DOHH2 (cell line): ENCODE data around the gene MRPL51.

Source experiments
- H3F3A ChIP-seq: fragments of 200-600 bp; sonication (generic), shearing (Covaris generic); 2 replicates; pipeline ENCODE4 v1.6.0; 2016; ENCODE audit warnings: antibody characterized with exemption, mild to moderate bottlenecking; ENCODE audit not compliant: control insufficient read depth, insufficient read depth
- H3K27ac ChIP-seq: fragments of 200-600 bp; sonication (generic); 2 replicates; pipeline ENCODE4 v1.5.1; 2014; ENCODE audit warnings: low read depth, mild to moderate bottlenecking, low read length, moderate library complexity
- H3K27me3 ChIP-seq: fragments of 200-600 bp; sonication (generic); 2 replicates; pipeline ENCODE4 v1.6.1; 2014; ENCODE audit warnings: mild to moderate bottlenecking, low read length, mixed read lengths; ENCODE audit not compliant: control insufficient read depth
- H3K36me3 ChIP-seq: fragments of 200-600 bp; sonication (generic); 2 replicates; pipeline ENCODE4 v1.6.1; 2014; ENCODE audit warnings: mild to moderate bottlenecking, low read length, moderate library complexity, mixed read lengths; ENCODE audit not compliant: control insufficient read depth
- H3K4me1 ChIP-seq: fragments of 200-600 bp; sonication (generic); 2 replicates; pipeline ENCODE4 v1.6.1; 2014; ENCODE audit warnings: mild to moderate bottlenecking, low read length, mixed read lengths; ENCODE audit not compliant: control insufficient read depth
- H3K4me2 ChIP-seq: fragments of 200-600 bp; sonication (generic); 2 replicates; pipeline ENCODE4 v1.6.0; 2014; ENCODE audit warnings: mild to moderate bottlenecking, low read length, moderate library complexity
- H3K4me3 ChIP-seq: fragments of 200-600 bp; sonication (generic); 2 replicates; pipeline ENCODE4 v1.5.1; 2014; ENCODE audit warnings: mild to moderate bottlenecking, low read length, mixed read lengths
- H3K79me2 ChIP-seq: fragments of 200-600 bp; sonication (generic); 2 replicates; pipeline ENCODE4 v1.6.1; 2014; ENCODE audit warnings: mild to moderate bottlenecking, low read length, mixed read lengths; ENCODE audit not compliant: control insufficient read depth
- H3K9me2 ChIP-seq: fragments of 200-600 bp; sonication (generic); replicated peaks from 2 replicates; pipeline ENCODE4 v1.6.1; 2014; ENCODE audit warnings: mild to moderate bottlenecking, low read length, mixed read lengths; ENCODE audit not compliant: control insufficient read depth
- H3K9me3 ChIP-seq: fragments of 200-600 bp; sonication (generic); 2 replicates; pipeline ENCODE4 v1.6.1; 2014; ENCODE audit warnings: antibody characterized with exemption, low read length, mixed read lengths; ENCODE audit not compliant: control insufficient read depth, insufficient read depth
- H4K20me1 ChIP-seq: fragments of 200-600 bp; sonication (generic); 2 replicates; pipeline ENCODE4 v1.6.0; 2014; ENCODE audit warnings: low read depth, mild to moderate bottlenecking, antibody characterized with exemption, low read length, moderate library complexity; ENCODE audit not compliant: control insufficient read depth, insufficient read depth
- EZH2phosphoT487 ChIP-seq: fragments of 200-600 bp; sonication (generic); IDR thresholded peaks from 2 replicates; pipeline ENCODE4 v1.6.1; 2017; ENCODE audit warnings: borderline replicate concordance, mild to moderate bottlenecking, antibody characterized with exemption, low read length, moderate library complexity, mixed read lengths
- TF ChIP-seq, protein P1 (sequence below): fragments of 200-600 bp; sonication (generic); IDR thresholded peaks from one replicate; pipeline ENCODE4 v1.5.1; 2014; ENCODE audit warnings: antibody characterized with exemption, mild to moderate bottlenecking, low read depth, low read length; ENCODE audit not compliant: poor library complexity, severe bottlenecking

Gene MRPL51

DNA sequence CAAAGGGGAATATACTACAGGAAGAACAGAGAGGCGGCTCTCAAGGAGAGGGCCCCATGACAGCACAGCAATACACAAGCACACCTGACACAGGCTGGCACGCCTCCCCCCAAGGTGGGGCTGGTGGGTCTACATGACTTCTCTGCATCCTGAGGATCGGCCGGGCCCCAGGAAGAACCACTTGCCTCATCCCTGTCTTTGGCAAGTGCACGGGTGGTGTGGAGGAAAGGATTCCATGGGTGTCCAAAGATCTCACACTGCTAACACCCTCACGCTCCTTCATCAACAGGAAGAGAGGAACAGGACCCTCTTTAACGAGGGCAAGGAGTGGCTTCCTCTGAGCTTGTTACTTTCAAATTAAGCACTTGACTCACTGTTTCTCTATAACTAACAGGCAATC lies 29.8 kb downstream of the MRPL51 start:
- H3K4me3 ChIP-seq, result peak overlapping the region; percentile 50; the same call in 1 of the 2 replicates

DNA sequence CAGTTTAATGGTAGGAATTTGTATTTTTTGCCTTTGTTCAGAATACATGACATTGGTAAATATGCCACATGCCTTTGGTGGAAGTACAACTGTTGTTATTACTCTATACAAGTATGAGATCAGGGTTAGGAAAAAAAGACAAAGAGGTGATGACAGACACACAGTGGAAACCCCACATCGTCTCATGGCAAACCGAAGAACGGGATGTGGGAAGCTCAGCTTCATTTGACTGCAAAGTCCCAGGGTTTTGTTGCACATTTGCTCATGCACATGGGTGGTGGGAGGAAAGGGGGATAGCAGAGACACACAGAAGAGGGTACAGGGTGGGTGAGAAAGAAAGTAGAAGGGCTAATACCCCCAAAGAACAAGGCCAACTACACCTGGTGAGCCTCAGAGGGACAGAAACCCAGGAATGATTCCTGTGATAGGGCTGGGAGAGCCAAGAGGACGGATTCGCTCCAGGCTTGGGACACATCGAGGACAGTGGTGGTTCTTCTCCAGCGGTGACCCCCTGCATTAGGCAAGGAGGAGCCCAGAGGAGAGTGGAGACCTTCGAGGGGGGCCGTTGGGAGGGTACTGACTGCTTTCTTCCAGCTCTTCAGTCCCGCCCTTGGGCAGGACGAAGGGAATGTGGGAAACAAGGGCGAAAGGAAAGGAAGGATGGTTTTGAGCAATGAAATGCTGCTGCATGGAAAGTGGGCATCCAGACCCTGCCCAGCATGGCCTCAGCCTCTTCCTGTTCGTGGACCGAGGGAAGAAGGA lies 30.6 kb downstream of the MRPL51 start:
- Histone ChIP-seq H3K4me3 (peak overlapping the region; percentile 50), H3K27ac (peak overlapping the region; percentile 76), H3K9me2 (no peaks in the 10 kb centered on the region), H3K9me3 (no peaks in the 10 kb centered on the region), H3K4me2 (peak overlapping the region; percentile 68), H4K20me1 (no peaks in the 10 kb centered on the region), H3K79me2 (peaks cover 41% of the 10 kb centered on the region), H3K36me3 (peaks cover 91% of the 10 kb centered on the region), H3K4me1 (peaks cover 70% of the 10 kb centered on the region), H3F3A (peaks cover 22% of the 10 kb centered on the region), H3K27me3 (no peaks in the 10 kb centered on the region)
- TF ChIP-seq, protein P1, sequence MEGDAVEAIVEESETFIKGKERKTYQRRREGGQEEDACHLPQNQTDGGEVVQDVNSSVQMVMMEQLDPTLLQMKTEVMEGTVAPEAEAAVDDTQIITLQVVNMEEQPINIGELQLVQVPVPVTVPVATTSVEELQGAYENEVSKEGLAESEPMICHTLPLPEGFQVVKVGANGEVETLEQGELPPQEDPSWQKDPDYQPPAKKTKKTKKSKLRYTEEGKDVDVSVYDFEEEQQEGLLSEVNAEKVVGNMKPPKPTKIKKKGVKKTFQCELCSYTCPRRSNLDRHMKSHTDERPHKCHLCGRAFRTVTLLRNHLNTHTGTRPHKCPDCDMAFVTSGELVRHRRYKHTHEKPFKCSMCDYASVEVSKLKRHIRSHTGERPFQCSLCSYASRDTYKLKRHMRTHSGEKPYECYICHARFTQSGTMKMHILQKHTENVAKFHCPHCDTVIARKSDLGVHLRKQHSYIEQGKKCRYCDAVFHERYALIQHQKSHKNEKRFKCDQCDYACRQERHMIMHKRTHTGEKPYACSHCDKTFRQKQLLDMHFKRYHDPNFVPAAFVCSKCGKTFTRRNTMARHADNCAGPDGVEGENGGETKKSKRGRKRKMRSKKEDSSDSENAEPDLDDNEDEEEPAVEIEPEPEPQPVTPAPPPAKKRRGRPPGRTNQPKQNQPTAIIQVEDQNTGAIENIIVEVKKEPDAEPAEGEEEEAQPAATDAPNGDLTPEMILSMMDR, result no peak
- no peak for TF ChIP-seq EZH2phosphoT487

More for the DNA sequence above, 29.8 kb downstream of the MRPL51 start:
- H3K79me2 ChIP-seq, result peaks cover 49% of the 10 kb centered on the region
- peaks cover 91% of the 10 kb centered on the region for H3K36me3 ChIP-seq
- no peaks in the 10 kb centered on the region for H3K9me3 ChIP-seq
- H3K27ac ChIP-seq, result peak overlapping the region; percentile 76
- H3F3A ChIP-seq, result peaks cover 22% of the 10 kb centered on the region
- no peak for TF ChIP-seq EZH2phosphoT487
- TF ChIP-seq, protein P1, result no peak
- H3K4me1 ChIP-seq, result peaks cover 78% of the 10 kb centered on the region
- H4K20me1 ChIP-seq, result no peaks in the 10 kb centered on the region
- peak overlapping the region; percentile 68 for H3K4me2 ChIP-seq
- H3K27me3 ChIP-seq, result no peaks in the 10 kb centered on the region
- H3K9me2 ChIP-seq, result no peaks in the 10 kb centered on the region

DNA sequence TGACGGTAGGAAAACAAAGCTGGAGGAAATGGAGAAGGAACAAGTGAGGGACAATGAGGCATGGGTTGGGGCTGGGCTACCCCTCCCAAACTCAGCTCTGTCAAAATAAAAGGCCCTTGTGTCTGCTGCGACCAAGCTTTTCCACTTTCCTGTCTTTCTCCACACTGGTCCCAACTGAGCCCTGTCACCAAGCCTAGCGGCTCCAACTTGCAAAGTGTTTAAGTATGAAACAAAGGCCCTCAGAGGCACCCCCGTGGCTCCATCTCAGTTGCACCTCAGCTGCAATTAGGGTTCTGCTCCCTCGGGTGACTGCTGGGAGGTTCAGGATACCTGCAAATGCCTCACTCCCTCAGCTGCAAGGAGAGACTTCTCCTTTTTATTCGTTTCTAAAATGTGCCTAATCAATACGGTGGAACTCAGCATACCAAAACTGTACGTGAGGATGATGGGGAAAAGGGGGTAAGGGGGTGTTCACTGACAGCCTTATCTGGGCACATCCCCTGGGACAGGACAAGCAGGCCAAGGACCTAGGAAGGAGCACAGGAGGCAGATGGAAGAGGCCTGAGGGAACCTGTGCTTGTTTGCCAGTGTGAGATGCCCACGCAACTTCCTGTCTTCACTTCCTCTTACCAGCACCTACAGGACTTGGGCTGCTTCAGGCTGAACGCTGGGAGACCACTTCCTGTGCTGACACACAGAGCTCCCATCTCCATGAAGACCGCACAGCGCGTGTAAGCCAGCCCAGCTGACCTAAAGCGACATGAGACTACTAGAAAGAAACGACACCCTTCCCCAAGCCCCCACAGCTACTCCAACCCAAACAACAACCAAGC lies 31.4 kb downstream of the MRPL51 start:
- H3K36me3 ChIP-seq, result peaks cover 94% of the 10 kb centered on the region
- H3K27me3 ChIP-seq, result no peaks in the 10 kb centered on the region
- H3K9me3 ChIP-seq, result no peaks in the 10 kb centered on the region
- no peaks in the 10 kb centered on the region for H3K9me2 ChIP-seq
- H3K4me3 ChIP-seq, result peak overlapping the region; percentile 50
- TF ChIP-seq, protein P1, result no peak
- peak overlapping the region; percentile 68 for H3K4me2 ChIP-seq
- H3K79me2 ChIP-seq, result peaks cover 36% of the 10 kb centered on the region
- no peaks in the 10 kb centered on the region for H4K20me1 ChIP-seq
- peak overlapping the region; percentile 76 for H3K27ac ChIP-seq
- peaks cover 20% of the 10 kb centered on the region for H3F3A ChIP-seq
- H3K4me1 ChIP-seq, result peaks cover 68% of the 10 kb centered on the region
